ENCODE measurements around the gene RAD54L.
"Not testable (repeated sequence)": the region's sequence is repeated elsewhere in the genome, so short reads cannot be mapped to it uniquely, and the experiment has no call there.

Gene RAD54L

DNA sequence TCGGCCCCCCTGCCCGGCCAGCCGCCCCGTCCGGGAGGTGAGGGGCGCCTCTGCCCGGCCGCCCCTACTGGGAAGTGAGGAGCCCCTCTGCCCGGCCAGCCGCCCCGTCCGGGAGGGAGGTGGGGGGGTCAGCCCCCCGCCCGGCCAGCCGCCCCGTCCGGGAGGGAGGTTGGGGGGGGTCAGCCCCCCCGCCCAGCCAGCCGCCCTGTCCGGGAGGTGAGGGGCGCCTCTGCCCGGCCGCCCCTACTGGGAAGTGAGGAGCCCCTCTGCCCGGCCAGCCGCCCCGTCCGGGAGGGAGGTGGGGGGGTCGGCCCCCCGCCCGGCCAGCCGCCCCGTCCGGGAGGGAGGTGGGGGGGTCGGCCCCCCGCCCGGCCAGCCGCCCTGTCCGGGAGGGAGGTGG is 5.8 kb upstream of the RAD54L start:
- DNase-seq (ENCODE audit: low read depth): not testable (repeated sequence)

DNA sequence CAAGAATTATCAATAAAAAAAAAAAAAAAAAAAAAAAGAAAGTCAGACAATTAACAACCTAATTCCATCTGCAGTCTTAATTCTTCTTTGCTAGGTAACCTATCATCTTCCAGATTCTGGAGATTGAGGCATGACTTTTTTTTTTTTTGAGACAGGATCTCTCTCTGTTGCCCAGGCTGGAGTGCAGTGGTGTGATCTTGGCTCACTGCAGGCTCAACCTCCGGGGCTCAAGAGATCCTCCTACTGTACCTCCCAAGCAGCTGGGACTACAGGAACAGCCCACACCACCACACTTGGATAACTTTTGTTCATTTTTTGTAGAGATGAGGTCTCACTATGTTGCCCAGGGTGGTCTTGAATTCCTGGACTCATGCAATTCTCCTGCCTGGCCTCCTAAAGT is 4.6 kb upstream of the RAD54L start:
- DNase-seq (ENCODE audit: low read depth): no peak

DNA sequence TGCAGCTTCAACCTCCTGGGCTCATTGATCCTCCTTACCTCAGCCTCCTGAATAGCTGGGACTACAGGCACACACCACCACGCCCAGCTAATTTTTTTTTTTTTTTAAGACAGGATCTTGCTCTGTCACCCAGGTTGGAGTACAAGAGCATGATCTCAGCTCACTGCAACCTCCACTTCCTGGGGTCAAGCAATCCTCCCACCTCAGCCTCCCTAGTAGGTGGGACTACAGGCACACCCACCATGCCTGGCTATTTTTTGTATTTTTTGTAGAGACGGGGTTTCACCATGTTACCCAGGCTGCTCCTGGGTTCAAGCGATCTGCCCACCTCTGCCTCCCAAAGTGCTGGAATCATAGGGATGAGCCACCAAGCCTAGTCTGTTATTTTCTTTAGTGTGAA is 3.7 kb upstream of the RAD54L start:
- DNase-seq (ENCODE audit: low read depth): not testable (repeated sequence)

DNA sequence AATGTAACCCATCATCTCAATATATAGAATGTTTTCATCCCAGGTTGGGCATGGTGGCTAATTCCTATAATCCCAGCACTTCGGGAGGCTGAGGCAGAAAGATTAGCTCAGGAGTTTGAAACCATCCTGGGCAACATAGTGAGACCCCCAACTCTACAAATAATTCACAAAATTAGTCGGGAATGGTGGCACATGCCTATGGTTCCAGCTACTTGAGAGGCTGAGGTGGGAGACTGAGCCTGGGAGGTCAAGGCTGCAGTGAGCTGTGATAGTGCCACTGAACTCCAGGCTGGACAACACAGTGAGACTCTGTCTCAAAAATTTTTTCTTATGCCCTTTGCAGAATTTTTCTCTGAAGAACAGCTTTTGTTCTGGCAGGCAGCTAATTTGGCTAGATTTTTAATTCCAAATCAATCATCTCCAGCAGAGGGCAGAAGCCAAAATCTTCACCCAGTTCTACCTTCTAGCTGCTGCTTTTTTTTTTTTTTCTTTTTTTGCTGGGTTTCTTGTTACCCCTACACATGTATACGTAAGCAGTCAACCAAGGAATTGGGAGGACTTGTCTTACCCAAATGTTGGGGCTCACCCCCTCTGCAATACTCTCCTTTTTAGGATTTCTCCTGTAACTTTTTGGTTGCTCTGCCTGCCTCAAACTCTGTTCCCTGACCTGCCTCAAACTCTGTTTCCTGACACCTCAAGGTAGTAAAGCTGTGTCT is 2.7 kb upstream of the RAD54L start:
- peak; percentile 2 for DNase-seq (ENCODE audit: low read depth)

GRCh38 chr1:46246136-46246535 is 1.4 kb upstream of the RAD54L start:
- DNase-seq (ENCODE audit: low read depth): not testable (repeated sequence)

DNA sequence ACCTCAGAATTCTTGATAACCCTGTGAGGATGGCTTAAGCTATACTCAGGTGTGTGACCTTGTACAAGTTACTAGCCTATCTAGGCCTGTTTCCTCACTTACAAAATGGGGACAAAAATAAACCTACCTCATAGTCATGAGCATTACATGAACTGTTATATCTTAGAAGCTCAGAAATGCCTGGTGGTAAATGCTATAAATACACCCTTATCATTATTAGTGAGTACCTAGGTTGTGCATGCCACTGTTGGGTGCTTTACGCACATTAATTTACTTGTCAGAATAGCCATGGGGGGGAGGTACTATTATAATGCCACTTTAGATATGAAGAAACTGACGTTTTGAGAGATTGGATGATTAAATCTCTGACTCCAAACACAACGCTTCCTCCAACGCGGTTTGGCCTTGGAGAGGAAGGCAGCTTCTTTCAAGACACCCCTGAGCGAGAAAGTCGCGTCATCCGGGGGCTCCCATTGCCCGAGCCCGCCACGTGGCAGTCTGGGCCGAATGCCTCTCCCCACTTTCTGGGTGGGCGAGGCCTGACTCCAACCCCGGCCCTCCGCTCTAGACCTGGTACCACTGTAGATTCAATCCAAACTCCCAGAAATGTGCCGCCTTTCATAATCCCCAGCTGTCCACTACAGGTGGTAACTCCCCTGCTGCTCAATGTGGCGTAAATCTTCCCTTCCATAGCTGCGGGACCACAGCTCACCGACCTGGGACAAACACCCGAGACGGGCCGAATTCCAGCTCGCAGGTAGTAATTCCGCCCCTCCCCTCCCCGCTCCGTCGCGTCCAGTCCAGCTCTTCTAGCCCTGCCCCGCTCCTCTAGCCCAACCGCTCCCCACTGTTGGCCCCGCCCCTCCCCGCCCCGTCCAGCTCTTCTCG is 771 bp upstream of the RAD54L start:
- no peak for DNase-seq (ENCODE audit: low read depth)

DNA sequence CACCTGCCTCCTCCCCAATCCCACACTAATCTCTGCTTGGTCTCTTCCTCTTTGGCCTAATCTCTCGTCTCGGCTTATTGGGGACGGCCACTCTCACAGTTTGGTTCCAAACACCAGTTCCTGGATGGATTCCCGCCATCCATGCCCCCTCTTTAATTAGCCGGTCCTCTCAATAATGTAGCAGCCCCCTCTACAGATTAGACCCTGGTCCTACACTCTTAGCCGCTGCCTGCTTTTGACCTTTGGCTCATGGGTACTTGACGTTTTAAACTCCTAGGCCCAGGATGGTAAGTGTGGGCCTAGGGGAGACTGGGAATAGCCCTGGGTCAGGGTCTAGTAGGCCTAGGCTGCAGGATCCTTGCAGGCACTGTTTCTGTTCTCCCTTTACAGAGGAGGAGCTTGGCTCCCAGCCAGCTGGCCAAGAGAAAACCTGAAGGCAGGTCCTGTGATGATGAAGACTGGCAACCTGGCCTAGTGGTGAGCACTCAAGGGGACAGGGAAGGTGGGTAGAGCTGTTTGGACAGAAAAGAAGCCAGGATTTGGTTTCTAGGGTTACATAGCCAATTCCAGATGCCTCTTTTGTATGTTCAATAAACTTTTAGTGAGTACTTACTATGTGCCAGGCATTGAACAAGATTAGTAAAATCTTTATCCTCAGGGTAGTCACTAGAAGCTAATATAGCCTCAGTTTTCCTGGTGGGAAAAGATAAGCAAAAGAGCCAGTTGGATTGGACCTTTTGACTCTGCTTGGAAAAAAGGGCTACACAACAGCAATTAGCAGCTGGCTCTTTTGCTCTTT is 758 bp downstream of the RAD54L start:
- DNase-seq (ENCODE audit: low read depth): peak; percentile 41

- no peak for DNase-seq (ENCODE audit: low read depth)
Observed at GRCh38 chr1:46254668-46255067, 7.1 kb downstream of the RAD54L start.

DNA sequence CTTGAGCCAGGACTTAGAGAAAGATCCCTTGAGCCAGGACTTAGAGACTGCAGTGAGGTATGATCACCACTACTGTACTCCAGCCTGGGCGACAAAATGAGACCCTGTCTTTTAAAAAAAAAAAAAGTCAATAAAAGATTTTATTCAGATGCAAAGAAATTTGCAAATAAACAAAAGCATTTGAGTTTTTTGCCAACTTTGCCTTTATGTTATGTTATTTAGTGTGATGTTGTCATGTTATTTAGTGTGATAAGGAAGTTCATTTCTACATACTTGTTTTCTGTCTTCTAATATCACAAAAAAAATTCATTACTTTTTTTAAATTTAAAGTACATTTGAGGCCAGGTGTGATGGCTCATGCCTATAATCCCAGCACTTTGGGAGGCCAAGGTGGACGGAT is 9.0 kb downstream of the RAD54L start:
- DNase-seq (ENCODE audit: low read depth): no peak

DNA sequence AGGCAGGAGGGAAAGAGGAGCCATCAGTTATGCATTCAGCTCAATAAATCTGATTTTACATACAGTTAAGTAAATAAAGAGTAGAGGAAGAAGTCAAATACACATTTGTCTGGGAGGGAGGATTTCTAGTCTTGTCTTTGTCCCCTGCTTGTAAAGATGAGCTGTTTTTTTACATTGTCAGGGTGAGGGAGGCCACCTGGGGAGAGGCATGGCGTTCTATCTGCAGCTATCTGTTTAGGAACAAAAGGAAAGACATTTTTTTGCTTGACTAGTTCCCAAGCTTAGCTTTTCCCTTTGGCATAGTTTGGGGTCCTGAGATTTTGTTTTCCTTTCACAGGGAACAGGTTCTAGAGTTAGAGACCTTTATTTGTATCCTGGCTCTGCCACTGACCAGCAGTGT is 14.9 kb downstream of the RAD54L start:
- no peak for DNase-seq (ENCODE audit: low read depth)

GRCh38 chr1:46263146-46263545 is 15.6 kb downstream of the RAD54L start:
- DNase-seq (ENCODE audit: low read depth): no peak

GRCh38 chr1:46268578-46268977 is 21.0 kb downstream of the RAD54L start:
- no peak for DNase-seq (ENCODE audit: low read depth)

DNA sequence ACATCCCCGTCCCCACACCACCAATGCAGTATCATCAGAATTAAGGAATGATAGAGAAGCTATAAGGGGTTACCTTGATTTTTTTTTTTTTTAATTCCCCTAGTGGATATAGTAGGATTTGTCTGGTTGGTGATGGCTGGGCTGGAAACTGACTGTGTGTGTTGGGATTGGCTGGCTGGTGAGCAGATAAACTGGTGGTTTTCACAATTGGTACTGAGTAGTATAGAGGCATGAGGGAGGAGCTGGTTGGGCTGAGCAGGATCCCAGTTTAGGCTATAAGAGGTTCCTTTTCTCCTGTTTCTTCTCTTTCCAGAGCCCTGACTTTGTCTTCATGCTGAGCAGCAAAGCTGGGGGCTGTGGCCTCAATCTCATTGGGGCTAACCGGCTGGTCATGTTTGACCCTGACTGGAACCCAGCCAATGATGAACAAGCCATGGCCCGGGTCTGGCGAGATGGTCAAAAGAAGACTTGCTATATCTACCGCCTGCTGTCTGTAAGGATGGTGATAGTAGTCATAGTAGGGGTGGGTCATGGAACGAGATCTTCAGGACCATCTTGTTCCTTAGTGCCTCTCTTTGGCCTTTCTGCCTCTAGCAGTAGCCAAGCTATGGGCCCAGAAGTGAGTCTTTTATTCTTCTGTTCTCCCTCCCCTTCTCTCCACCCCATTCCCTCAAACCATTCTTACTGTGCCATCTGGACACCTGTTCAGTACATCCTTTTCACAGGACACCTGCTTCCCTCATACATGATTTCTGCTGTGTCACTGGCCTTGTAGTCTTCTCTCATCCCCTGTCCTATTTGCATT is 26.9 kb downstream of the RAD54L start:
- DNase-seq (ENCODE audit: low read depth): no peak

DNA sequence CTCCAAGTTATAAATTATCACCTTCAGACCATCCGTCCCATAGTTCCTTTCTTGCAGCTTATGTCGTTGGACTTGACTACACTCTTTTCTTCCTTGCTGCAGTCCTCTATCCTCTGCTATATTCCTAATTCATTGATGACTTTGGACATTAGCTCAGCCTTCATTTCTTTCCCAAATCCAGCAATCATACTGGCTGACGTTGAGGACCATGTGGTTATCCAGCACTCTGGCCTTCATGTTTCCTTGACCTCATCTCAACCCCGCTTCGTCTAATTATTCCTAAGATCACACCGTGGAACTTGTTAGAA is 27.4 kb downstream of the RAD54L start:
- no peak for DNase-seq (ENCODE audit: low read depth)

GRCh38 chr1:46277658-46278373 is 30.3 kb downstream of the RAD54L start:
- no peak for DNase-seq (ENCODE audit: low read depth)

DNA sequence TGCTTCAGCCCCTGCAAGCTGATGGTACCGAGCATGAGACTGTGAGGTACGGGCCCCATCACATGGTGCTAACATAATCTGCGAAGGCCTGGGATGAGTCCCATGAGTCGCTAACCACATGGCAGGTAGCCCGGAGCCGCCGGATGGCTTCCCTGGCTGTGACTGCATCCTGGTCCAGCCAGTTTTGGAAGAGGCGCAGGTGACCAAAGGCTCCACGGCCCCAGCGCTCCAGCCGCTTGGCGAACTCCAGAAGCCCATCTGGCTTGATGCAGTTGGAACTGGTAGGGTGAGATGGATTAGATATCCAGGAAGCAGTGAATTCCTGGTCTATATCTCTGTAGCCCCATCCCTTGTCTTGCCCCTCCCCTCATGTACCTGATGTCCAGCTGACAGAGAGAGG is 31.2 kb downstream of the RAD54L start:
- DNase-seq (ENCODE audit: low read depth): no peak

DNA sequence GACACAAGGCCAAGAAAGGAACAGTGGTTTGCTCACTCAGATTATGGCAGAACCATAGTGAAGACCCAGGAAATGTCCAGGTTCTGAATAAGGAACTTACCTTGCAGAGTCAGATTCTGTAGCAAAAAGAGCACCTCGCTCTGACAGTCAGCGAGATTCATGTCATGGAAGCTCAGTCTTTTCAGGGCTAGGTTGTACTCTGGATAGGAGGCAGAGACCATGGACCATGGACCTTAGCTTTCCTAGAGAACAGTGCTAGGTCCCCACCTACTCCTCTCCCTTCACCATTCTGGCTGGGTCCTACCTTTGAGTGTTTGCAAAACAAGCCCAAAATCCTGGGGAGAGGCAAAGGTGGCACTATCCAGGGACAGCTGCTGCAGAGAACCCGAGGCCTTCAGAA is 32.5 kb downstream of the RAD54L start:
- no peak for DNase-seq (ENCODE audit: low read depth)

DNA sequence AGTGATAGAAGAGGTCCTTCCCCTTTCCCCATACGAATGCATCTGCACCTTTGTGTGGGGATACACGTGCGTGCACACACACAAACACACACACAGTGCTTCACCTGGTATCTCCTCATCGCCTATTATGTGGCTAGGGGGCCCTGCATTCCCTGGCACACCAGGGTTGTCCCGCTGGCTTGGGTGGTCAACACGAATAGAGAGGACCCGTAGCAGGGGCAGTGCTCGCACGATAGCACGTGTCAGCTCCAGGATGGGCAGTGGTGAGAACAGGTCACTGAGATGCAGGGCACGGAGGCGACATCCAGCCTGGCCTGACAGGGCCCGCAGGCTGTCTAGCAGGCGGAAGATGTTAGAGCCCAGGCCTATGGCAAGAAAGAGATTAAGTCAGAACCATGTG is 33.5 kb downstream of the RAD54L start:
- DNase-seq (ENCODE audit: low read depth): no peak

GRCh38 chr1:46284058-46284457 is 36.5 kb downstream of the RAD54L start:
- DNase-seq (ENCODE audit: low read depth): no peak

DNA sequence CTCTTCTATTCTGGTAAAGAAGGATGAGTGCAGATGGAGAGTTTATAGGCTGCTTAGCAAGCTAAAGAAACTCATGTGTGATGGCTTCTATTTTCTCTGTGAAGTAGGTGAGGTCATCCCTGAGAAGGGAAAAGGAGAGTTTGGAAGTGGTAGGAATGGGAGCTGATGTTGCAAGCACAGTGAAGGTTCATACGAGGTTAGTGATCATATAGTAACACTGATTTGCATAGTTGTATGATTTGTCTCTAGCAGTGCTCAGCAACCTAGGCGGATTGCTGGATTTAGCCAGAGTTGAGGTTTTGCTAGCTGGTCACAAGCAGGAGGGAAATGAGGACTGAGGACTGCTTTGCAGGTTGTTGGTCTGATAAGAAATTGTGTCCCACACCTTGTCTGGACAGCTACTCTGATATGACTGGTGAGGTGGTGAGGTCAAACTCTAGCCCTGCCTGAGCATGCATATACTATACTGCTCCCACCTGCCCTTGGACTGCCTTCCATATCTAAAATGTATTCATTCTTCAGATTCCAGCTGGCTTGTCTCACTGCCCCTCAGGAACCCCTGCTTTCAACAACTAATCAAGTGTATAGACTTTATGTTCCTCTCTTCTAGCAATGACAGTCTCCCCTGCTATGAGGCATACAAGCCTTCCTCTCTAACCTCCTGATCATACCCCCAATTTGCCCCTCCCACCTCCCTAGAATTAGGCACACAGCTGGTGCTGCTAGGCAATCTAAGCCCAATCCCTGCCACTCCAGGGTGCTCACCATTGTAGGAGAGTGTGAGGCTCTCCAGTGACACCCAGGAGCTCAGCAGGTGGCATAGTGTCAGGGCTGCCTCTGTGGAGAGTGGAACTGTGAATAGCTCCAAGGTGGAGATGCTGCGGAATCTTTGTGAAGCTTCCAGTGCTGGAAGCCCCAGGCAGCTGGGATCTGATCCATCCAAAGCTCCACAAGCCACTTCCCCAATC is 37.3 kb downstream of the RAD54L start:
- DNase-seq (ENCODE audit: low read depth): no peak

All from HS-27A (cell line).